GM21360 (cell line): ENCODE data around the gene TMEM63A.
"Not testable (repeated sequence)": the region's sequence is repeated elsewhere in the genome, so short reads cannot be mapped to it uniquely, and the experiment has no call there.

Experiments used
- ATAC-seq: cut with Tn5 transposase; IDR thresholded peaks from one replicate; pipeline ENCODE4 v1.9.1; 2021; ENCODE audit warnings: mild to moderate bottlenecking, moderate library complexity; ENCODE audit not compliant: unreplicated experiment

The TMEM63A gene

DNA sequence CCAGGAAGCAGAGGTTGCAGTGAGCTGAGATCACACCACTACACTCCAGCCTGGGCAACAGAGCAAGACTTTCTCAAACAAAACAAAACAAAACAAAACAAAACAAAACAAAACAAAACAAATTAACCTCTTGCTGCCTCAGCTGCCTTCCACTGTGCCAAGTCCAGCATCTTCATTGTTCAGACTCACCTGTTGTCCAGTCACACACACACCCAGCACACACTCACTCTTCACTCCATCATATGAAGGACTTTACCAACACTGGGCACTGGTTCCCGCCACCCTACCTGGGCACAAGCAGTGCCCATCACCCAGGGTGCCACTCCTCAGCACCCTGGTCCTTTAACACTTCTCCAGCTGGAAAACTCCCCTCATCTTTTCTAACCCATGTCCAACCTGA lies 27.3 kb upstream of the TMEM63A start:
- no peak for ATAC-seq

DNA sequence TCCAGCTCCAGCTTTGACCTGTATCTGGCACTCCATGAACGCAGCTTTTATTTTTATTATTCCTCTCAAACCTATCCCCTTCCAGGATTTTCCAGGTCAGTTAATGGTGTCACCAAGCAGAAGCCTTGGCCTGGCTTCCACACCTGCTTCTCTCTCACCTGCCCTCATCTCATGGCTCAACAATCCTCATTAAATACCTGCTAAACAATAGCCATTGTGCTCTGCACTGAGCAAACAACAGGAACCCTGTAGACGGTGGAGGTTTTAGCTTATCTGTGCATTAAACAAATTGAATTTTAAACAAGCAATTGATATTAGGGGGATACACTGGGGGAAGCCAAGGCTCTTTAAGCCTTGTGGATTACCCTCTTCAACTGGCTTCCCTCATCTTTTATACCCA lies 26.6 kb upstream of the TMEM63A start:
- no peak for ATAC-seq

DNA sequence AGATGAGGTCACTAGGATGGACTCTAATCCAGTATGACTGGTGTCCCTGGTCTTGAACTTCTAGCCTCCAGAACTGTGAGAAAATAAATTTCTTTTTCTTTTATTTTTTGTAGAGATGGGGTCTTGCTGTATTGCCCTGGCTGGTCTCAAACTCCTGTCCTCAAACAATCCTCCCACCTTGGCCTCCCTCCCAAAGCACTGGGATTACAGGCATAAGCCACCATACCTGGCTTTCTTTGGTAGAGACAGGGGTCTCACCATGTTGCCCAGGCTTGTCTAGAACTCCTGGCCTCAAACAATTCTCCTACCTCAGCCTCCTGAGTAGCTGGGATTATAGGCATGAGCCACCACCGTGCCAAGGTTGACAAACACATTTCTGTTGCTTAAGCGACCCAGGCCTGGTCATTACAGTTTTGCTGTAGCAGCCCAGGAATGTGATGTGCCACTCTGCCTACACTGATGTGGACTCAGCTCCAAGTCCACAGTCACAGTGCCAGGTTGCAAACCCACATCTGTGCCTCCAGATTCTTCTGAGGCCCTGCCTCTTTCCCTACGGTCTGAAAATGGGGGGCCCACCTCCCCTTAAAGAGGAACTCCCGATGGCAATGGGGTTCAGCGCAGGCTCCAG lies 25.9 kb upstream of the TMEM63A start:
- ATAC-seq, result no peak

DNA sequence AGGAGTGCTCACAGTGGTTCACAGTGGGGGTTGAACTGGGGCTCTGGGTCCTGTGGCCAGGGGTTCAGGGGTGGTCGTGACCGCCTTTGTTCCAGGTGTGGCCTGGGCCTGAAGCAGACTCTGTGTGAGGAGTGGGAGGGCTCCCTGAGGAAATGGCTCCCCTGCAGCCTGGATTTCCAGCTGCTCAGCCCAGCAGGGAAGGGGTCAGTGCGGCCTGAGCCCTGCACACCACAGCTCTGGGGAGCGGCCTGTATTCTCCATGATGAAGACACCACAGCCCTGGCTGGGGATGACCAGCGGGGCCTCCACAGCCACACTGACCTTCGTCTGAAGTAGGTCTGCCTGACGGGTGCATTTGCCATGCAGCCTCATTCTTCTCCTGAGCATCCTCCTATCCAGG lies 25.2 kb upstream of the TMEM63A start:
- ATAC-seq, result no peak

DNA sequence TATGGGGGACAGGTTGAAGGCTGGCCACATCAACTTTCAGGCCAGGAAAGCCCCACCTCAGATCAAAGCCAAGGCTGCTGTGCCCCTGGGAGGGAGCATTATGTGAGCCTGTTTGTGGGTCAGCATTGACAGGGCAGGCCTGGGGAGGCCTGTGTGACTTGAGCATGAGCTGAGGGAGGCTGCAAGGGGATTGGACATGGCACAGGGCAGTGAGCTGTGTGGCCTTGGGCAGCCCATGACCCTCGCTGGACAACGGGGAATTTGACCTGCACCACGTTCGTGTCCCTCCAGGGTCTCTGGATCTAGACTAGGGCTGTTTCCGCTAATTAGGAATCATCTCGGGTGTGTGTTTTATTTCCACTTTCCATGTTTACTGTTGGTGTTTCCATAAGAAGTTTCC lies 24.3 kb upstream of the TMEM63A start:
- ATAC-seq, result no peak

DNA sequence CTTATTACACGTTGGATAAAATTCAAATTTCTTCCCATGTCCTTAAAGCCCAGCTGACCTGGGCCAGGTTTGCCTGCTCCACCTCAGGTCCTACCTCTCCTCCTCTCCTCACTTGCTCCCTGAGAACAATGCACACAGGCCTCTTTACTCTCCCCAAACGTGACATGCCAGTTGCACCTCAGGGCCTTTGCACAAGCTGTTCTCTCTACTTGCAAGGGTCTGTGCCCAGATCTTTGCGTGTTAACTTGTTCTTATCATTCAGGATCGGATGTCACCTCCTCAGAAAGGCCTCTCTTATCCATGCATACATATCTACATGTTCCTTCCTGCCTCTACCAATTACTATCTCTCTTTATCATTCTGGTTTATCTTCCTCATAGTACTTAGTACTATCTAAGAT lies 21.4 kb upstream of the TMEM63A start:
- no peak for ATAC-seq

DNA sequence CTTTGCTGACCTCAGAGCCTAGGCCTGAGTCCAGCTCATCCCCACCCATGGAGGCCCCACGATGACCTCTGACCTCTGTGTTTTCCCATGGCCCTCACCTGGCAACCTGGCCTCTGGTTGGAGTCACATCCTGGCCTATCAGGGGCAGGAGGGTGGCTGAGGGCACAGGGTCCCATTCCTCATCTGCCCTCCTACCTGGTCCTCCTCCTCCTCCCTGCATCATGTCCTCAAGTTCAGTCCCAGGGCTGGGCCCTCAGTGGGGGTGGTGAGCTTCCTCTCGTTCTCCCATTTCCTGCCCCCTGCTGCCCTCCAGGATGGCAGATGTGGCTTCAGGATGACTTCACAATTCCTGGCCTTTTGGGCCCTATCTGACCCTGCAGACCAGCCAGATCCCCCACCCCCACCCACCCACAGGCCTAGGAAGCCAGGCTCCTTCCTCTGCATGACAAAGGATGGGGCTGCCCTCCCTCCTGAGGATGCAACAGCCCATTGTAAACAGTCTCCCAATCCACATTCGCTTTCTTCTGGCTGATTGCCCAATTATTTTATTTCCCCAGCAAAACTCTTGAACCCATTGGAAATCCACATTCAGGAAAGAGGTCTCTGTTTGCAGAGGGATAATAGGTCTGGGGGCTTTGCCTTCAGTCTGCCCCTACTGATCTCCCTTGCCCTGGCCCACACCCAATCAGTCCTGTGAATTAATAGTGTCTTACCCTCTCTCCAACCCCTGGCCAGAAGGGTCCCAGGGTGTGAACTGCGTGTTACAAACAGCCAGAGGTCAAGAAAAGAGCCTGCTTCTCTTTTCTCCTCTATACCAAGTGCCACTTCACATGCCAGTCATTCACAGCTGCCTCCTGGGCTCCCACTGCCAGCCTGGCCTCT lies 17.1 kb upstream of the TMEM63A start:
- ATAC-seq, result no peak

DNA sequence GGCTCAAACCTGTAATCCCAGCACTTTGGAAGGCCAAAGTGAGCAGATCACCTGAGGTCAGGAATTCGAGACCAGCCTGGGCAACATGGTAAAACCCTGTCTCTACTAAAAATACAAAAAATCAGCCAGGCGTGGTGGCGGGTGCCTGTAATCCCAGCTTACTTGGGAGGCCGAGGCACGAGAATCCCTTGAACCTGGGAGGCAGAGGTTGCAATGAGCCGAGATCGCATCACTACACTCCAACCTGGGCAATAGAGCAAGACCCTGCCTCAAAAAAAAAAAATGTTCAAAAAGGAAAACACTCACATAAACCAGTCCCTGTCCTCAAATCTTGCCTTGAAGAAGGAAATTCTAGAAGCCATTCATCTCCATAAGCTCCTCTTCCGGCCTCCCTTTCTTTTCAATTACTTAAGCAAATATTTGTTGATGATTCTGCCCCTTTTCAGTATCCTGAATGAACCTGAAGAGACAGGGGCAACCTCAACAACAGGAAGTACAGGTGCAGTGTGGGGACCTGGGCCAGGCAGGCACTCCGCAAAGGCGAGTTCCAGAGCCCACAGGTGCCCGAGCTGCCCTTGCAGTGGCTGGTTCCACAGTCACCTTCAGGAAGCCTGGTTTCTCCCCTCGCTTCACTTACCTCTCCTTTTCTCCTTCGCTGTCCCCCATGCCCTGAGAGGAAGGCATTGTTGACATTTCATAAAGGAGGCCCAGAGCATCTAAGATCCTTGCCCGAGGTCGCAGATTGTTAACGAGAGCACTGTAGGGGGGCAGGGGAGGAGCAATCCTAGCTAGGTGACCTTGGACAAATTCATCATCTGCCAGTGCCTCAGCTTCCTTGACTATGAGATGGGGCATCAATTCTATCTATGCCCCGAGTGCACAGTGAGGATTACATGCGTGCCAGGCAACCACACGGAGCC lies 15.7 kb upstream of the TMEM63A start:
- ATAC-seq, result no peak

DNA sequence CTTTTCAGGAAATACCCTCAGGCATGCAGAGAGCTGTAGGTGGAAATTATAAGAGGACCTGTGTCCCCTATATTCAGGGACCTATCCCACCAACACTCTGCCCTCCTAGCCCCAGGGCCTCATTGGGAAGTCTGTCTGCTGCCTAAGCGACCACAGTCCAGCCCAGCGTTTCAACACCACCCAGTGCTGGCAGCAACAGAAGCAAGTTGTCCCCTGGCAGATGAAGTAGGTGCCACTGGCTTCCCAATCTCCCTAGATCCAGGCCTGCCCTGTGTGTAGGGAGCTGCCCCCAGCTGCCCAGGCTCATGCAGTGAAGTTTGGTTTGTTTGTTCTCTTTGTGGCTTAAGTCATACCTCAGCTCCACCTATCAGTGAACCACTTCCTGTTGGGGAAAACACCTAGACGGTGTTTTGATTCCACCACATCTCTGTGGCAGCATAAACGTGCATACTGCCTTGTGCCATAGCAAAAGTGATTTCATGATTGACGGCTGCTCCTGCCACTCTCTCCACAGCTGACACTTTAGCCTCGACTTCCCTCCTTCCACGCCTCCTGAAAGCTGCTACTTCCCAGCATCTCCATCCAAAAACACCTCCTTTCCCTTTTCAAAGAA lies 14.9 kb upstream of the TMEM63A start:
- ATAC-seq, result peak; percentile 100

DNA sequence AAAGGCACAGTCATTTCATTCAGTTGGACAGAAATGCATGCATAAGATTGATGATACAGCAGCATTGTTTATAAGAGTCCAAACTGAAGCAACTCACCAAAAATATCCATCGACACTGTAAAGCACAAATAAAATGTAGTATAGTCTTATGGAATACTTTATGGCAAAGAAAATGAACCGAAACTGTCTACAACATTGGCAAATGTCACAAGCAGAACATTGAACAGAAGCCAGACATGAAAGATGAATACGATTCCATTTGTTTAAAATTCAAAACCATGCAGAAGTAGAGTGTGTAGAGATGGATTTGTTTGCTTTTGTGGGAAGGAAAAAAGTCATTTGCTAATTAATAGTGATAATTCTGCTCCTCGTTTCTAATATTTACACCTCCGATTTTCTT lies 14.3 kb upstream of the TMEM63A start:
- ATAC-seq, result no peak

DNA sequence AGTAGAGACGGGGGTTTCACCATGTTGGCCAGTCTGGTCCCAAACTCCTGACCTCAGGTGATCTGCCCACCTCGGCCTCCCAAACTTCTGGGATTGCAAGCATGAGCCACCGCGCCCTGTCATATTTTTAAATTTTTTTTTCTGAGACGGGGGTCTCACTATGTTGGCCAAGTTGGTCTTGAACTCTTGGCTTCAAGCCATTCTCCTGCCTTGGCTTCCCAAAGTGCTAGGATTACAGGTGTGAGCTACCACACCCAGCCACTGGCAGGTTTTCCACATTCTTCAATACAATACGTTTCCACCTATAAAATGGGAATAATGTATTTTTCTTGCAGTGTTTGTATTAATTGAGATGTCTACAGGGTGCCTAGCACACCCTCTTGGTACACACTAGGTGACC lies 10.1 kb upstream of the TMEM63A start:
- ATAC-seq, result no peak

DNA sequence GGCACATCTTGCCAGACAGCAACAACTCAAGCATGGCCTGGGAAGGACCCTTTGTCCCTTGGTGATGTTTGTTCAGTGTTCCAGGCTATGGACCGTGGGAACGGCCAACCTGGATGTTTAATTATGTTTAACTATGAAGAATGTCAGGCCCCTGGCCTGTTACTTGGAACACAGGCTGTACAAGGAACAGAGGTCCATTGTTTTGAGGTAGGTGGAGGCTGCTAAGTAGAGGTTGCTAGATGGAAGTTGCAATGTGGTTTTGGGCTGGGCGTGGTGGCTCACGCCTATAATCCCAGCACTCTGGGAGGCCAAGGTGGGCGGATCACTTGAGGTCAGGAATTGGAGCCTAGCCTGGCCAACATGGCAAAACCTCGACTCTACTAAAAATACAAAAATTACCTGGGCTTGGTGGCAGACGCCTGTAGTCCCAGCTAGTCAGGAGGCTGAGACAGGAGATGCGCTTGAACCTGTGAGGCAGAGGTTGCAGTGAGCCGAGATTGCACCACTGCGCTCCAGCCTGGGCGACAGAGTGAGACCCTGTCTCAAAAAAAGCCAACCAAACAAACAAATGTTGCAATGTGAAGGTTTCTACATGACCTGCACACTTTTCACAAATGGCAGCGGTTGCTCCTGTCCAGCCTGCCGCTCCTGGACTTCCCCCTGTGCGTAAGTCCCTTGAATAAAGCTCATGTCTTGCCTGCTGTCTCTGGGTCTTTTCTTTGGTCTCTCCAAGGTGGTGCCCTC lies 9.2 kb upstream of the TMEM63A start:
- no peak for ATAC-seq

DNA sequence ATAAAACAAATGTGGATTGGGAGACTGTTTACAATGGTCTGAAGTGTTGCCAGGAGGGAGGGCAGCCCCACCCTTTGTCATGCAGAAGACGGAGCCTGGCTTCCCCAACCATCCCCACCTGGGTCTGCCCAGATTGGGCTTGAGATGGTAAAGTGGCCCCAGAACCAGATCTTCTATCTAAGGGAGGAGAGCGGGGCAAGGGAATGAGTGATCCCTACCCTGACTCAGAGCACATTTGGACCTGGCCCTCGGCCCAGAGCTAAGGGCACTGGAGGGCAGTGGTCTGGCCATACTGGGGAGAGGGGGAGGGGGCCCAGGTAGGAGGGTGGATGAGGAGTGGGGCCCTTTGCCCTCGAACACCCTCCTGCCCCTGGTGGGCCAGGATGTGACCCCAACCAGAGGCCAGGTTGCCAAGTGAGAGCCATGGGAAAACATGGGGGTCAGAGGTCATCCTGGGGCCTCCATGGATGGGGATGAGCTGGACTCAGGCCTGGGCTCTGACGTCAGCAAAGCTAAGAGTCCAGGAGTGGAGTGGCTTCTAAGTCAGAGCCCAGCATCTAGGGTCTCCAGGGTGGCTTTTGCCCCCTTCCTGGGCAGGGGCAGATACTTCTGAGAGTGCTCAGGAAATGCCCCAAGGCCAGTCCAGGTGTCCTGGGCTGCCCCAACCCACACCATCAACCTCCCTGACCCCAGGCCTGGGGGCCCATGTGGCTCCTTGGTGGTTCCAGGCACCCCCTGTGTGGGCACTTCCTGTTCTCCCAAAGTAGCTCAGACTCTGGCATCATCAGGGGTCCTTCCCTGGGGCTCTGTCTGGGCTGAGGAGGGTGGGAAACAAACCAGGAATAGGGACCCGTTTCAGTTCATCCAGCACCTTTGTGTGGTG lies 8.4 kb upstream of the TMEM63A start:
- no peak for ATAC-seq

DNA sequence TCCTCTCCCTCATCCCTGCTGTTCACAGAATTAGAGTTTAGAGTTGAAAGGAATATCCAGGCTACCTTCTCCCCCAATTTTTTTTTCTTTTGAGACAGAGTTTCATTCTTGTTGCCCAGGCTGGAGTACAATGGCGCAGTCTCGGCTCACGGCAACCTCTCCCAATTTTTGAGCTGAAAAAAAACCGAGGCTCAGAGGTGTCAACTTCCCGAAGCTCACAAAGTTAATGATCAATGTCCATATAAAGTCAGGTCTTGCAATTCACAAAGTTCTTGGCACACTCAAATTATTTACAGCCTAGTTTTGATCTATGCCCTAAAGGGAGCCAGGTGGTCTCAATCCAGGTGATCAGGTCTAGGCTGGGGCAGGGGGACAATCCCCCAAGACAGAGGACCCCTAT lies 7.6 kb upstream of the TMEM63A start:
- ATAC-seq, result no peak

DNA sequence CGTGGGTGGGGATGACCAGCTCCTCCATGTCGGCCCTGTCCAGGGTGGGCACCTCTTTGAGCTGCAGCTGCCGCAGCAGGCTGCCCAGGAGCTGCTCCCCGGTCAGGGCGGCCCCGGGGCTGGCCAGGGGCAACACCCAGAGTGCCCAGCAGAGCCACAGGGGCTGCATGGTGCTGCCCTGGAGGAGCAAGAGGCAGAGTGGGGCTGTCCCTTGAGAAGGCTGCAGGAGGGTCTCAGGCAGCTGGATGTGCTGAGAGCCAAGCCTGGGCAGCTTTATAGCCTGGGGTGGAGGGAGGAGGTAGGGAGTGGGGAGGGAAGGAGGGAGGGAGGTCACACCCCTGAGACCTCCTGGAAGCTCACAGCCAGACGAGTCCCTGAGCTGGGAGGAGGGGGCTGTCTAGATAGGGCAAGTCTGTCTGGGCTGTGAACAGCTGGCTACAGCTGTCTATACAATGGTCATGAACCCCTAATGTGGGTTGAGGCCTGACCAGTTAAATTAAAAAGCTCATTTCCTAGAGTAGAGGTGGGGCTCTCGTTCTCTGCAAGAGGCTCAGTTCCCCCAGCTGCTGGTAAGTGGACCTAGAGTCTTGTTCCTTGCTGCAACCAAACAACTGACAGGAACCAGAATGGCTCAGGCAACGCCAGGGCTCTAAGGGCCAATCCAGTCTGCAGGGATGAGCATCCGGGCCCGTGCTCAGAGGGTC lies 6.9 kb upstream of the TMEM63A start, which contains the start of gene LEFTY1:
Gene LEFTY1, minus strand, starts transcription at position 249 of the 704 bp plus-strand sequence. Its CDS starts 80 bp downstream, at position 169.
- ATAC-seq, result no peak

DNA sequence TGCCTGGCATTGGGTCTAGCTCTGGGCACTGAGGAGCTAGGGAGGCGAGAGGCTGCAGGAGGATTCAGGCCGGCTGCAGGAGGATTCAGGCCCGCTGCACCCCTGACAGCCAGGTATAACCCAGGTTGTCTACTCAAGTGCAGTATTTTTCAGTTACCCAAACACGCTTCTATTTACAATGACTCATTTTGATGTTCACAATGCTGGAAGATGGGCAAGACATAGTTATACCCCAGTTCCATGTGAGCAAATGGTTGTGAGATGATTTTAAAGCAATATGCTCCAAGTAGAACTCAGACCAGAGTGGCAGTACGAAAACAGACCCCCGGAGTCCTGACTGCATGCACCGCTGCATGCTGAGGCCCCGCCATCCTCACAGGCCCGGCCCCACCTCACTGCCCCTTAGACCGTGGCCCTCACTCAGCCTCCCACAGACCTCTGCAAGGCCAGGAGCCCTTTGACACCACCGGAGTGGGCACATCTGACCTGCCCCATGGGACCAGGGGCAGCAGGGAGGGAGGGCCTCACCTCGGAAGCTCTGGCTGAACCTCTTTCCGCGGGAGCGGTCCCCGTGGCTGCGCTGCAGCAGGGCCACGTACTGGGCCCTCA lies 6.2 kb upstream of the TMEM63A start:
- no peak for ATAC-seq

DNA sequence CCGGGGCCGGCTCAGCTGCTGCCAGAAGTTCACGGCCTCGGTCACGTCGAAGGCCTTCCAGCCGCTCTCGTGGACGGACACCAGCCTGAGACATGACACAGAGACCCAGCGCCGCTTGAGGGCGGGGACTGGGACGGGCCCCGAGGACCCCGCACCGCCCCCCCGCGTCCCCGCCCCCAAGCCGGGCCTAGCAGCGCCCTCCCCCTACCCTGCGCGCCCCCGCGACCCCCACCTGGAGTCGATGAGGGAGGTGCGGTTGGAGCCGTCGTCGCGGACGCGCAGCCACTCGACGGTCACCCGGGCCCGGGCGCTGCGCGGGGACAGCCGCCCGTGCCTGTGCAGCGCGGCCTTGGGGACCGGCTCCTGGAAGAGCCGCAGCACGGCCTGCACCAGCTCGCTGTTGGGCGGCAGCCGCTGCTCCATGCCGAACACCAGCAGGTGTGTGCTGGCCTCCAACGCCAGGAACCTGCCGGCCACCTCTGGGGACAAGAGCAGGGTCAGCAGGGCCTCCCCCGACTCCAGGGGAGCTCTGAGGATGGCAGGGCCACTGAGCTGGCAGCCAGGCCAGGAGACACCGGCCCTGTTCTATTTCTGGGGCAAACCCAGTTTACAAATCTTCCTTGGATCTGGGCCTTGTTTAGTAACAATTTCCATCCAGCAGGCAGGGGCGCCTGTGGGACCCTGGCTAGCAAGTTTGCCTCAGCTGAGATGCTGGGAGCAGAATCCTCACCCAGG lies 5.5 kb upstream of the TMEM63A start:
- ATAC-seq, result not testable (repeated sequence)

DNA sequence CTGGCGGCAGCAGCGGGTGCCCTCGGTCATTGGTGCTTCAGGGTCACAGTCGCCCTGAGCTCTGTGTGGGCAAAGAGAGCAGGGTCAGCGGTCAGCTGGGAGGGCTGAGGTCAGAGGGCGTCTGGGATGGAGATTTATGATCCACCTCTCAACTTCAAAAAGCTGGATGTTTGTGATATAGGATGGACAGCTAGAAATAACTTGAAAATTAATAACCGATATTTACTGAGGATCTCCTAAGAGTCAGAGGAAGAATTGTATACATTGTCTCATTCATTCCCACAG lies 4.8 kb upstream of the TMEM63A start:
- ATAC-seq, result no peak
